IMR-90 (cell line): Measurements from ENCODE around the gene EXOC6B. TPM values are rescaled to one million over a fixed set of nuclear protein-coding genes. Genes with fewer than 3 reads are reported as not detected.

ENCODE experiments used
- ATAC-seq: fragments of 200-7000 bp; cut with Tn5 transposase; 2 replicates; pipeline ENCODE4 v1.9.1; 2020; ENCODE audit warnings: low read depth, mild to moderate bottlenecking, moderate library complexity
- BruUV-seq: library from RNA; stranded (reverse); fragments of 400-500 nt; replicated peaks from 2 replicates; lab custom pipeline; 2021; lab: Mats Ljungman, UMichigan
- CTCF ChIA-PET: fragments of 300-600 bp; formaldehyde crosslinking; extraction: SDS; loops from one replicate; lab custom pipeline; 2021; ENCODE audit warnings: antibody characterized with exemption; lab: Yijun Ruan, JAX
- POLR2A ChIA-PET: fragments of 300-600 bp; sonication (Branson Sonifier 250); formaldehyde crosslinking; loops from one replicate; lab custom pipeline; 2022; ENCODE audit warnings: antibody characterized with exemption; ENCODE audit not compliant: unreplicated experiment; lab: Charles Lee
- DNase-seq: peaks from one replicate; pipeline ENCODE4 v3.0.0; 2013
- H2AFZ ChIP-seq: replicated peaks from 2 replicates; pipeline ENCODE3; 2013; ENCODE audit warnings: low read length, mild to moderate bottlenecking; ENCODE audit not compliant: poor library complexity
- H2AK5ac ChIP-seq: 2 replicates; pipeline ENCODE4 v1.6.1; 2013; ENCODE audit warnings: low read depth, low read length, inconsistent platforms
- H2AK9ac ChIP-seq: replicated peaks from 2 replicates; pipeline ENCODE3; 2013; ENCODE audit warnings: mild to moderate bottlenecking, low read depth, low read length, moderate library complexity; ENCODE audit not compliant: poor library complexity
- H2BK120ac ChIP-seq: 2 replicates; pipeline ENCODE4 v1.6.1; 2013; ENCODE audit warnings: low read depth, low read length, inconsistent platforms
- H2BK15ac ChIP-seq: 3 replicates; pipeline ENCODE4 v1.6.1; 2013; ENCODE audit warnings: low read depth, low read length, inconsistent platforms
- H2BK20ac ChIP-seq: 2 replicates; pipeline ENCODE4 v1.6.1; 2013; ENCODE audit warnings: low read depth, mild to moderate bottlenecking, inconsistent platforms, low read length, moderate library complexity
- H2BK5ac ChIP-seq: 2 replicates; pipeline ENCODE4 v1.6.1; 2013; ENCODE audit warnings: mild to moderate bottlenecking, low read depth, low read length, inconsistent platforms; ENCODE audit not compliant: poor library complexity, severe bottlenecking
- H3K14ac ChIP-seq: replicated peaks from 2 replicates; pipeline ENCODE4 v1.6.1; 2013; ENCODE audit warnings: low read depth, low read length, inconsistent platforms
- H3K18ac ChIP-seq: 2 replicates; pipeline ENCODE4 v1.6.1; 2013; ENCODE audit warnings: low read depth, low read length, control low read depth
- H3K23ac ChIP-seq: 2 replicates; pipeline ENCODE4 v1.6.1; 2013; ENCODE audit warnings: low read depth, low read length, inconsistent platforms
- H3K27ac ChIP-seq: 2 replicates; pipeline ENCODE4 v1.5.1; 2013; ENCODE audit warnings: mild to moderate bottlenecking, control low read depth, low read length; ENCODE audit not compliant: insufficient read depth
- H3K27me3 ChIP-seq: 2 replicates; pipeline ENCODE4 v1.6.1; 2013; ENCODE audit warnings: low read length; ENCODE audit not compliant: control insufficient read depth, insufficient read depth
- H3K36me3 ChIP-seq: 2 replicates; pipeline ENCODE4 v1.6.1; 2013; ENCODE audit warnings: low read length, mixed read lengths; ENCODE audit not compliant: control insufficient read depth, insufficient read depth
- H3K4ac ChIP-seq: 2 replicates; pipeline ENCODE4 v1.6.1; 2013; ENCODE audit warnings: low read depth, low read length, inconsistent platforms
- H3K4me1 ChIP-seq: 2 replicates; pipeline ENCODE4 v1.6.1; 2013; ENCODE audit warnings: low read length, mixed read lengths; ENCODE audit not compliant: control insufficient read depth, insufficient read depth
- H3K4me2 ChIP-seq: 2 replicates; pipeline ENCODE4 v1.6.1; 2013; ENCODE audit warnings: low read depth, mild to moderate bottlenecking, control low read depth, low read length, moderate library complexity
- H3K4me3 ChIP-seq: 2 replicates; pipeline ENCODE4 v1.5.1; 2013; ENCODE audit warnings: low read depth, mild to moderate bottlenecking, control low read depth, low read length, moderate library complexity; ENCODE audit not compliant: insufficient read depth
- H3K56ac ChIP-seq: 2 replicates; pipeline ENCODE4 v1.6.1; 2013; ENCODE audit warnings: low read length, inconsistent platforms; ENCODE audit not compliant: insufficient read depth; ENCODE audit errors: extremely low read depth
- H3K79me1 ChIP-seq, 2 experiments: 2 replicates each; pipeline ENCODE4 v1.6.1; 2013; ENCODE audit warnings: low read length in 2 of 2, inconsistent platforms in 1 of 2, low read depth in 1 of 2
- H3K9ac ChIP-seq: 2 replicates; pipeline ENCODE4 v1.6.1; 2013; ENCODE audit warnings: low read depth, low read length, control low read depth
- H3K9me1 ChIP-seq: 2 replicates; pipeline ENCODE4 v1.6.1; 2013; ENCODE audit warnings: low read length, inconsistent platforms; ENCODE audit not compliant: insufficient read depth
- H3K9me3 ChIP-seq: 2 replicates; pipeline ENCODE4 v1.6.1; 2013; ENCODE audit warnings: low read length; ENCODE audit not compliant: control insufficient read depth, insufficient read depth
- H4K20me1 ChIP-seq: 2 replicates; pipeline ENCODE4 v1.6.1; 2013; ENCODE audit warnings: low read length, inconsistent platforms; ENCODE audit not compliant: insufficient read depth
- H4K5ac ChIP-seq: 2 replicates; pipeline ENCODE4 v1.6.1; 2013; ENCODE audit warnings: mild to moderate bottlenecking, low read depth, low read length, control low read depth
- H4K8ac ChIP-seq, 2 experiments: 2 replicates each; pipeline ENCODE4 v1.6.1; 2013; ENCODE audit warnings: low read depth in 2 of 2, low read length in 2 of 2, control low read depth in 1 of 2, inconsistent platforms in 1 of 2
- H4K91ac ChIP-seq: 2 replicates; pipeline ENCODE4 v1.6.1; 2013; ENCODE audit warnings: low read depth, low read length, inconsistent platforms; ENCODE audit not compliant: insufficient read depth
- BHLHE40 ChIP-seq: fragments of 150-350 bp; IDR thresholded peaks from 2 replicates; pipeline ENCODE4 v1.6.1; 2016; ENCODE audit warnings: mild to moderate bottlenecking, low read depth, low read length
- CEBPB ChIP-seq: IDR thresholded peaks from 2 replicates; pipeline ENCODE4 v1.6.1; 2012; ENCODE audit warnings: low read depth, low read length, improper control_type of control experiment
- CHD1 ChIP-seq: IDR thresholded peaks from 2 replicates; pipeline ENCODE4 v1.6.1; 2012; ENCODE audit warnings: low read depth, low read length, improper control_type of control experiment
- POLR2A ChIP-seq: IDR thresholded peaks from 2 replicates; pipeline ENCODE4 v1.6.1; 2012; ENCODE audit warnings: mild to moderate bottlenecking, low read depth, low read length
- WGBS, 2 experiments: methylation state at CpG; one replicate each; pipeline versions ENCODE4 v1.1.5 to v1.1.7; 2013; ENCODE audit warnings: missing lambda C conversion rate in 2 of 2; ENCODE audit not compliant: insufficient read length in 1 of 2; ENCODE audit errors: extremely low coverage in 2 of 2; 5-methylcytosine and 5-hydroxymethylcytosine counted together
- dilution Hi-C: fragments of 300-500 bp; cut with HindIII; formaldehyde crosslinking; loops from one replicate; pipeline ENCODE4 v1.14.3; 2018; ENCODE audit warnings: low sequenced_read_pairs; ENCODE audit not compliant: unreplicated experiment
- in situ Hi-C: fragments of 300-500 bp; cut with MboI; formaldehyde crosslinking; loops from 3 replicates; pipeline ENCODE4 v1.14.3; 2019; ENCODE audit warnings: low sequenced_read_pairs, inconsistent platforms, mixed read lengths
- intact Hi-C: fragments of 100-400 bp; cut with micrococcal nuclease; formaldehyde crosslinking; loops from 2 replicates; pipeline ENCODE4 v1.10.0; 2022
- polyA plus RNA-seq, 3 experiments: library from polyadenylated mRNA; depleted of rRNA; stranded (reverse); fragments of >200 nt; gene quantifications; 2 replicates each; pipeline ENCODE4 v1.2.3, GENCODE V29; 2012; ENCODE audit warnings: low replicate concordance in 1 of 3
- total RNA-seq: library from RNA; depleted of rRNA; stranded (reverse); fragments of >200 nt; gene quantifications from 2 replicates; pipeline ENCODE4 v1.2.3, GENCODE V29; 2012
- TF ChIP-seq, protein P1 (sequence below): fragments of 150-350 bp; IDR thresholded peaks from 2 replicates; pipeline ENCODE4 v1.6.1; 2017; ENCODE audit warnings: mild to moderate bottlenecking, antibody characterized with exemption, low read length, low read depth

Gene EXOC6B
- total and polyA plus RNA-seq, 2 of the 4 experiments (the other 2 are of a cell fraction), result 10.2 to 29.4 TPM

DNA sequence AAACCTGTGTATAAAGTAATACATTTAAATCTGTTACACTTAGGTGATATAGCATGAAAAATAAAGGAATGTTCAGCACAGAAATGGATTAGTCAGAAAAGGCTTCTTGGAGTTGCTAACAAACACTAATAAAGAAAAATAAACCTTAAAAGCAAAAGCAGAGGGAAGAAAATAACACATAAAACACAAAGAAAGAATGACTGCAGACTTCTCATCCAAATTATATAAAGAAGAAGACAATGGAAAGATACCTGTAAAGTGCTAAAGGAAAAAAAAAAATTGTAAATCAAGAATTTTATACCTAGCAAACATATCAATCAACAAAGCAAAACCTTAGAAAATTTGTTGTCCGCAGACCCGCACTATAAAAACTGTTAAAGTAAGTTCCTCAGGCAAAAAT, 63.6 kb downstream of the EXOC6B start:
- no peak overlapping the region for H3K14ac ChIP-seq
- in situ Hi-C loops, result no loop called here

More for the DNA sequence above, 63.6 kb downstream of the EXOC6B start:
- no peak overlapping the region for H3K9ac ChIP-seq
- H4K5ac ChIP-seq, result no peak overlapping the region
- ATAC-seq (no peak), DNase-seq (no peak)
- no peak overlapping the region for H3K4me3 ChIP-seq
- dilution Hi-C loops (no loop called here), intact Hi-C loops (no loop called here)
- H3K56ac ChIP-seq, result no peak overlapping the region
- H3K23ac ChIP-seq, result no peak overlapping the region
- BruUV-seq, result no TSS peak
- CTCF ChIA-PET, result no interaction called here
- no peak overlapping the region for H3K4me2 ChIP-seq
- no peaks in the 10 kb centered on the region for H3K9me1 ChIP-seq
- peaks cover 3 to 4% of the 10 kb centered on the region in 2 experiments; a peak in 2 of 4 replicates for H3K79me1 ChIP-seq
- WGBS, 2 experiments, result no CpG with 5 or more reads among the region's 2 CpGs
- no peak overlapping the region for H3K18ac ChIP-seq
- H3K9me3 ChIP-seq, result peaks cover 8% of the 10 kb centered on the region
- H2BK15ac ChIP-seq, result no peak overlapping the region
- H2AFZ ChIP-seq, result no peak overlapping the region
- no peak overlapping the region for H2BK120ac ChIP-seq
- no peaks in the 10 kb centered on the region for H3K27me3 ChIP-seq
- no peak overlapping the region for H3K4ac ChIP-seq
- POLR2A ChIA-PET, result no interaction called here
- H2BK5ac ChIP-seq, result no peak overlapping the region
- H4K8ac ChIP-seq, result no peak overlapping the region
- no peak overlapping the region for H2BK20ac ChIP-seq
- H4K91ac ChIP-seq, result no peak overlapping the region
- H3K36me3 ChIP-seq, result peaks cover 3% of the 10 kb centered on the region; the same call in 1 of the 2 replicates
- H3K4me1 ChIP-seq, result no peaks in the 10 kb centered on the region
- no peak for TF ChIP-seq CHD1
- TF ChIP-seq, protein P1, sequence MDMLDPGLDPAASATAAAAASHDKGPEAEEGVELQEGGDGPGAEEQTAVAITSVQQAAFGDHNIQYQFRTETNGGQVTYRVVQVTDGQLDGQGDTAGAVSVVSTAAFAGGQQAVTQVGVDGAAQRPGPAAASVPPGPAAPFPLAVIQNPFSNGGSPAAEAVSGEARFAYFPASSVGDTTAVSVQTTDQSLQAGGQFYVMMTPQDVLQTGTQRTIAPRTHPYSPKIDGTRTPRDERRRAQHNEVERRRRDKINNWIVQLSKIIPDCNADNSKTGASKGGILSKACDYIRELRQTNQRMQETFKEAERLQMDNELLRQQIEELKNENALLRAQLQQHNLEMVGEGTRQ, result no peak
- no peak for TF ChIP-seq CEBPB
- TF ChIP-seq BHLHE40, result no peak
- TF ChIP-seq POLR2A, result no peak
- no peak overlapping the region for H2AK5ac ChIP-seq
- no peak overlapping the region for H2AK9ac ChIP-seq
- no peak overlapping the region for H3K27ac ChIP-seq
- H4K20me1 ChIP-seq, result no peaks in the 10 kb centered on the region
